ENCODE results near the gene MIF4GD. TPM values are rescaled to one million over a fixed set of nuclear protein-coding genes. Genes with fewer than 3 reads are reported as not detected.

Gene MIF4GD
- total RNA-seq, 8 experiments from 2014 or later: 9.8 to 21.2 (median 16.3) TPM

GRCh38 chr17:75245011-75245410 is 26.0 kb downstream of the MIF4GD start:
- Histone ChIP-seq H3K4me1 (replicated peaks in 1 of 2) (no peaks in the 10 kb centered on the region), H3K4me3 (no peak overlapping the region), H3K27ac (no peak overlapping the region)
- ATAC-seq (replicated peaks in 6 of 8): no peak
- in situ Hi-C loops (cut with MboI; ENCODE audit: low pct_unique_long_range_greater_than_20kb in 2 of 9, low sequenced_read_pairs in 9 of 9, unreplicated experiment in 9 of 9): no loop called here
- 80 to 100% (median 95%) methylated on average over 1 to 5 of the region's 6 CpGs; no CpG with 5 or more reads in 2 of the 10 experiments for WGBS, 10 experiments

GRCh38 chr17:75244133-75244866 is 26.7 kb downstream of the MIF4GD start:
- ATAC-seq (replicated peaks in 6 of 8): no peak
- in situ Hi-C loops (cut with MboI; ENCODE audit: low pct_unique_long_range_greater_than_20kb in 2 of 9, low sequenced_read_pairs in 9 of 9, unreplicated experiment in 9 of 9): no loop called here
- WGBS, 10 experiments: 88 to 100% (median 92%) methylated on average over 2 to 10 of the region's 22 CpGs; no CpG with 5 or more reads in 2 of the 10 experiments
- H3K4me1 ChIP-seq (replicated peaks in 1 of 2): no peaks in the 10 kb centered on the region
- H3K4me3 ChIP-seq: no peak overlapping the region
- no peak overlapping the region for H3K27ac ChIP-seq

GRCh38 chr17:75242461-75243042 is 28.5 kb downstream of the MIF4GD start:
- Histone ChIP-seq H3K27ac (no peak overlapping the region), H3K4me1 (replicated peaks in 1 of 2) (no peaks in the 10 kb centered on the region), H3K4me3 (no peak overlapping the region)
- in situ Hi-C loops (cut with MboI; ENCODE audit: low pct_unique_long_range_greater_than_20kb in 2 of 9, low sequenced_read_pairs in 9 of 9, unreplicated experiment in 9 of 9): no loop called here
- no peak for ATAC-seq (replicated peaks in 6 of 8)
- WGBS, 10 experiments: 77 to 100% (median 94%) methylated on average over 1 to 10 of the region's 17 CpGs; no CpG with 5 or more reads in 1 of the 10 experiments

- Histone ChIP-seq H3K4me3 (no peak overlapping the region), H3K4me1 (replicated peaks in 1 of 2) (no peaks in the 10 kb centered on the region), H3K27ac (no peak overlapping the region)
- peak in 3 of 8 experiments; percentile 38 to 86 (median 84) for ATAC-seq (replicated peaks in 6 of 8)
- 38 to 100% (median 96%) methylated on average over 1 to 7 of the region's 15 CpGs; no CpG with 5 or more reads in 5 of the 10 experiments for WGBS, 10 experiments
- in situ Hi-C loops (cut with MboI; ENCODE audit: low pct_unique_long_range_greater_than_20kb in 2 of 9, low sequenced_read_pairs in 9 of 9, unreplicated experiment in 9 of 9): no loop called here
Observed at GRCh38 chr17:75241996-75242460, 29.0 kb downstream of the MIF4GD start.

- Histone ChIP-seq H3K4me1 (replicated peaks in 1 of 2) (no peaks in the 10 kb centered on the region), H3K27ac (no peak overlapping the region), H3K4me3 (no peak overlapping the region)
- no peak for ATAC-seq (replicated peaks in 6 of 8)
- in situ Hi-C loops (cut with MboI; ENCODE audit: low pct_unique_long_range_greater_than_20kb in 2 of 9, low sequenced_read_pairs in 9 of 9, unreplicated experiment in 9 of 9): no loop called here
- WGBS, 10 experiments: 96 to 100% (median 100%) methylated on average over 2 to 5 of the region's 9 CpGs; no CpG with 5 or more reads in 5 of the 10 experiments
Observed at GRCh38 chr17:75241502-75241901, 29.5 kb downstream of the MIF4GD start.

GRCh38 chr17:75241143-75241430 is 29.9 kb downstream of the MIF4GD start:
- in situ Hi-C loops (cut with MboI; ENCODE audit: low pct_unique_long_range_greater_than_20kb in 2 of 9, low sequenced_read_pairs in 9 of 9, unreplicated experiment in 9 of 9): no loop called here
- 98 to 100% (median 100%) methylated on average over 1 to 5 of the region's 7 CpGs; no CpG with 5 or more reads in 7 of the 10 experiments for WGBS, 10 experiments
- ATAC-seq (replicated peaks in 6 of 8): no peak

GRCh38 chr17:75240394-75241142 is 30.5 kb downstream of the MIF4GD start:
- in situ Hi-C loops (cut with MboI; ENCODE audit: low pct_unique_long_range_greater_than_20kb in 2 of 9, low sequenced_read_pairs in 9 of 9, unreplicated experiment in 9 of 9): no loop called here
- Histone ChIP-seq H3K4me1 (replicated peaks in 1 of 2) (no peaks in the 10 kb centered on the region), H3K4me3 (no peak overlapping the region), H3K27ac (no peak overlapping the region)
- WGBS, 10 experiments: 40 to 100% (median 72%) methylated on average over 1 to 12 of the region's 23 CpGs; no CpG with 5 or more reads in 4 of the 10 experiments
- peak; percentile 28 to 92 (median 77) for ATAC-seq (replicated peaks in 6 of 8)

More at GRCh38 chr17:75241143-75241430, 29.9 kb downstream of the MIF4GD start:
- no peaks in the 10 kb centered on the region for H3K4me1 ChIP-seq (replicated peaks in 1 of 2)
- no peak overlapping the region for H3K27ac ChIP-seq
- H3K4me3 ChIP-seq: no peak overlapping the region

- in situ Hi-C loops (cut with MboI; ENCODE audit: low pct_unique_long_range_greater_than_20kb in 2 of 9, low sequenced_read_pairs in 9 of 9, unreplicated experiment in 9 of 9): no loop called here
- H3K4me1 ChIP-seq (replicated peaks in 1 of 2): no peaks in the 10 kb centered on the region
- H3K4me3 ChIP-seq: no peak overlapping the region
- WGBS, 10 experiments: 96 to 100% methylated on average over 1 to 4 of the region's 23 CpGs; no CpG with 5 or more reads in 8 of the 10 experiments
- no peak overlapping the region for H3K27ac ChIP-seq
- peak in 3 of 8 experiments; percentile 1 to 32 (median 31) for ATAC-seq (replicated peaks in 6 of 8)
Observed at GRCh38 chr17:75239778-75240393, 31.1 kb downstream of the MIF4GD start.

GRCh38 chr17:75239214-75239613 is 31.8 kb downstream of the MIF4GD start:
- in situ Hi-C loops (cut with MboI; ENCODE audit: low pct_unique_long_range_greater_than_20kb in 2 of 9, low sequenced_read_pairs in 9 of 9, unreplicated experiment in 9 of 9): no loop called here
- H3K4me3 ChIP-seq: no peak overlapping the region
- WGBS, 10 experiments: 70% methylated on average over 2 of the region's 12 CpGs; no CpG with 5 or more reads in 9 of the 10 experiments
- H3K27ac ChIP-seq: no peak overlapping the region
- no peaks in the 10 kb centered on the region for H3K4me1 ChIP-seq (replicated peaks in 1 of 2)
- ATAC-seq (replicated peaks in 6 of 8): no peak

GRCh38 chr17:75238684-75239191 is 32.3 kb downstream of the MIF4GD start:
- ATAC-seq (replicated peaks in 6 of 8): peak; percentile 15 to 75 (median 44)
- 33 to 80% (median 47%) methylated on average over 1 to 8 of the region's 13 CpGs; no CpG with 5 or more reads in 5 of the 10 experiments for WGBS, 10 experiments
- H3K4me3 ChIP-seq: no peak overlapping the region
- in situ Hi-C loops (cut with MboI; ENCODE audit: low pct_unique_long_range_greater_than_20kb in 2 of 9, low sequenced_read_pairs in 9 of 9, unreplicated experiment in 9 of 9): no loop called here
- no peaks in the 10 kb centered on the region for H3K4me1 ChIP-seq (replicated peaks in 1 of 2)
- no peak overlapping the region for H3K27ac ChIP-seq

GRCh38 chr17:75238020-75238580 is 32.9 kb downstream of the MIF4GD start:
- Histone ChIP-seq H3K4me1 (replicated peaks in 1 of 2) (no peaks in the 10 kb centered on the region), H3K4me3 (no peak overlapping the region), H3K27ac (no peak overlapping the region)
- no peak for ATAC-seq (replicated peaks in 6 of 8)
- WGBS, 10 experiments: 72 to 100% (median 91%) methylated on average over 2 to 4 of the region's 11 CpGs; no CpG with 5 or more reads in 7 of the 10 experiments
- in situ Hi-C loops (cut with MboI; ENCODE audit: low pct_unique_long_range_greater_than_20kb in 2 of 9, low sequenced_read_pairs in 9 of 9, unreplicated experiment in 9 of 9): no loop called here

Measured in motor neuron (in vitro differentiated cells).